MM.1S (cell line): ENCODE measurements around the gene AMOTL1.
"Not testable (repeated sequence)": the region's sequence is repeated elsewhere in the genome, so short reads cannot be mapped to it uniquely, and the experiment has no call there.

Source experiments
- DNase-seq: peaks from one replicate; pipeline ENCODE4 v3.0.0-alpha.2; 2015
- H2AFZ ChIP-seq: fragments of 300-600 bp; sonication (generic); 2 replicates; pipeline ENCODE4 v1.6.0; 2016; ENCODE audit warnings: antibody characterized with exemption, low read length
- H3F3A ChIP-seq: fragments of 300-600 bp; sonication (generic); 2 replicates; pipeline ENCODE4 v1.6.1; 2016; ENCODE audit warnings: mild to moderate bottlenecking, antibody characterized with exemption, low read length, moderate library complexity, mixed read lengths; ENCODE audit not compliant: insufficient read depth
- H3K27ac ChIP-seq: fragments of 300-600 bp; sonication (generic); 2 replicates; pipeline ENCODE4 v1.5.1; 2016; ENCODE audit warnings: mild to moderate bottlenecking, low read length
- H3K27me3 ChIP-seq: fragments of 300-600 bp; sonication (generic); replicated peaks from 2 replicates; pipeline ENCODE4 v1.6.0; 2016; ENCODE audit warnings: low read length; ENCODE audit not compliant: insufficient read depth
- H3K36me3 ChIP-seq: fragments of 300-600 bp; sonication (generic); replicated peaks from 2 replicates; pipeline ENCODE4 v1.6.1; 2016; ENCODE audit warnings: mild to moderate bottlenecking, low read length, mixed read lengths; ENCODE audit not compliant: insufficient read depth
- H3K4me1 ChIP-seq: fragments of 300-600 bp; sonication (generic); 2 replicates; pipeline ENCODE4 v1.6.1; 2016; ENCODE audit warnings: low read length, mixed read lengths
- H3K4me2 ChIP-seq: fragments of 300-600 bp; sonication (generic); 2 replicates; pipeline ENCODE4 v1.6.0; 2016; ENCODE audit warnings: low read depth, low read length
- H3K4me3 ChIP-seq: fragments of 300-600 bp; sonication (generic); 2 replicates; pipeline ENCODE4 v1.5.1; 2016; ENCODE audit warnings: low read length, mixed read lengths
- H3K79me2 ChIP-seq: fragments of 300-600 bp; sonication (generic); 2 replicates; pipeline ENCODE4 v1.6.1; 2016; ENCODE audit warnings: mixed run types, low read length, mixed read lengths
- H3K9ac ChIP-seq: fragments of 300-600 bp; sonication (generic); 2 replicates; pipeline ENCODE4 v1.6.1; 2016; ENCODE audit warnings: low read length, mixed read lengths
- H3K9me2 ChIP-seq: fragments of 300-600 bp; sonication (generic); replicated peaks from 2 replicates; pipeline ENCODE4 v1.6.1; 2016; ENCODE audit warnings: mild to moderate bottlenecking, low read length, mixed read lengths; ENCODE audit not compliant: insufficient read depth
- H3K9me3 ChIP-seq: fragments of 300-600 bp; sonication (generic); replicated peaks from 2 replicates; pipeline ENCODE4 v1.6.1; 2016; ENCODE audit warnings: mild to moderate bottlenecking, low read length, mixed read lengths; ENCODE audit not compliant: insufficient read depth
- H4K20me1 ChIP-seq: fragments of 300-600 bp; sonication (generic); 2 replicates; pipeline ENCODE4 v1.6.1; 2016; ENCODE audit warnings: mild to moderate bottlenecking, low read length, moderate library complexity, mixed read lengths; ENCODE audit not compliant: insufficient read depth
- CTCF ChIP-seq: fragments of 300-600 bp; sonication (generic); IDR thresholded peaks from 2 replicates; pipeline ENCODE4 v1.5.1; 2016; ENCODE audit warnings: antibody characterized with exemption, low read length, mixed read lengths
- EZH2 ChIP-seq: fragments of 300-600 bp; sonication (generic); optimal IDR thresholded peaks from 2 replicates; pipeline ENCODE3; 2017; ENCODE audit warnings: low read depth, mild to moderate bottlenecking, antibody characterized with exemption, low read length, mixed read lengths
- EZH2phosphoT487 ChIP-seq: fragments of 300-600 bp; sonication (generic); IDR thresholded peaks from 2 replicates; pipeline ENCODE4 v1.6.1; 2018; ENCODE audit warnings: antibody characterized with exemption, low read length

AMOTL1 gene

DNA sequence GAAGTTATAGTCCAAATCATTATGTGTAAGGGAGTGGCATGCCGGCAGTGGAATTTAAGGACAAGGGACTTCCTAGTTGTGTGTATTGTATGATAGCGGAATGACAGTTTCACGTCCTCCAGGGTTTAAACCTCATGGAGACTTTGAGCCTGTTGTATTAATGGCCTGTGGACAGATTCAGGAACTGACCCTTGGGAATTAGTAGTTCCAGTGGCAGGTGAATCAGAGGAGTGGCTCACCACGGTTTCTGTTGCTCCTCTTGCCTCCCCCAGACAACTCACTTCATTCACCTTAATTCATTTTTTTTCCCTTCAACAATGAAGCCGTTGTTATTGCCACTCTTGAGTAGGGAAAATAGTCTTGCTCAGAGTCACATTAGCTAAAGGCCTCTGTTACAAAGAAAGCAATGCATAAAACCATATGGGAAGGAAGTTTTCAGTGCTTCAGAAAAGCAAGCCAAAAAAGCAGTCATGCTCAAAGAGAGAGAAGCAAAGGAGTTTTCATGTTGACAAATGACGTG, 22.6 kb downstream of the AMOTL1 start:
- no peaks in the 10 kb centered on the region for H4K20me1 ChIP-seq

GRCh38 chr11:94791216-94791889, 23.2 kb downstream of the AMOTL1 start:
- Histone ChIP-seq H3K9me2 (no peaks in the 10 kb centered on the region), H3K4me1 (peaks cover 5% of the 10 kb centered on the region; the same call in 1 of the 2 replicates), H3K36me3 (no peaks in the 10 kb centered on the region), H3F3A (no peaks in the 10 kb centered on the region), H4K20me1 (no peaks in the 10 kb centered on the region), H3K27ac (no peak overlapping the region), H3K27me3 (no peaks in the 10 kb centered on the region), H2AFZ (no peak overlapping the region), H3K9ac (no peak overlapping the region), H3K9me3 (no peaks in the 10 kb centered on the region), H3K4me3 (no peak overlapping the region), H3K4me2 (no peak overlapping the region), H3K79me2 (peaks cover 57% of the 10 kb centered on the region)
- TF ChIP-seq EZH2 = no peak
- no peak for TF ChIP-seq EZH2phosphoT487
- TF ChIP-seq CTCF = no peak
- no peak for DNase-seq

More for the DNA sequence above, 22.6 kb downstream of the AMOTL1 start:
- H3K4me2 ChIP-seq = no peak overlapping the region
- H3K4me3 ChIP-seq = no peak overlapping the region
- no peak for DNase-seq
- H3K9me2 ChIP-seq = no peaks in the 10 kb centered on the region
- TF ChIP-seq CTCF (no peak), EZH2phosphoT487 (no peak)
- H3K36me3 ChIP-seq = no peaks in the 10 kb centered on the region
- peaks cover 5% of the 10 kb centered on the region; the same call in 1 of the 2 replicates for H3K4me1 ChIP-seq
- H3K27me3 ChIP-seq = no peaks in the 10 kb centered on the region
- H3K9me3 ChIP-seq = no peaks in the 10 kb centered on the region
- peaks cover 57% of the 10 kb centered on the region for H3K79me2 ChIP-seq
- H3F3A ChIP-seq = no peaks in the 10 kb centered on the region
- H2AFZ ChIP-seq = no peak overlapping the region
- H3K27ac ChIP-seq = no peak overlapping the region
- H3K9ac ChIP-seq = no peak overlapping the region

GRCh38 chr11:94791942-94792341, 23.8 kb downstream of the AMOTL1 start:
- H3K9me3 ChIP-seq, H3K4me2 ChIP-seq, H3K27me3 ChIP-seq, H3K4me1 ChIP-seq, H3K9ac ChIP-seq, DNase-seq, H3F3A ChIP-seq, H2AFZ ChIP-seq, H3K9me2 ChIP-seq, H3K27ac ChIP-seq, H3K36me3 ChIP-seq, H3K4me3 ChIP-seq, H4K20me1 ChIP-seq: not testable (repeated sequence)
- H3K79me2 ChIP-seq = peaks cover 52% of the 10 kb centered on the region

GRCh38 chr11:94792451-94792850, 24.3 kb downstream of the AMOTL1 start:
- DNase-seq = no peak
- Histone ChIP-seq H3K36me3 (no peaks in the 10 kb centered on the region), H3K4me3 (no peak overlapping the region), H4K20me1 (no peaks in the 10 kb centered on the region), H3F3A (no peaks in the 10 kb centered on the region), H3K27me3 (no peaks in the 10 kb centered on the region), H3K79me2 (peaks cover 53% of the 10 kb centered on the region), H3K9me2 (no peaks in the 10 kb centered on the region), H3K9ac (no peak overlapping the region), H3K27ac (no peak overlapping the region), H3K9me3 (no peaks in the 10 kb centered on the region), H2AFZ (no peak overlapping the region), H3K4me1 (peaks cover 5% of the 10 kb centered on the region; the same call in 1 of the 2 replicates), H3K4me2 (no peak overlapping the region)
- TF ChIP-seq CTCF (no peak), EZH2phosphoT487 (no peak)
